HCT116 (cell line): ENCODE data around the gene PSMG3. TPM values are rescaled to one million over a fixed set of nuclear protein-coding genes. Genes with fewer than 3 reads are reported as not detected.

Source experiments
- ATAC-seq: fragments of 200-7000 bp; cut with Tn5 transposase; 2 replicates; pipeline ENCODE4 v1.9.1; 2020; ENCODE audit warnings: mild to moderate bottlenecking, moderate library complexity
- BruUV-seq: library from RNA; stranded (reverse); fragments of 400-500 nt; replicated peaks from 2 replicates; lab custom pipeline; 2021; lab: Mats Ljungman, UMichigan
- CTCF ChIA-PET: fragments of 300-600 bp; sonication (Branson Sonifier 250); formaldehyde crosslinking; loops from one replicate; lab custom pipeline; 2021; ENCODE audit warnings: antibody characterized with exemption; lab: Charles Lee
- POLR2A ChIA-PET: fragments of 300-600, 350-600 bp; sonication (Branson Sonifier 250); formaldehyde crosslinking; loops from one replicate; lab custom pipeline; 2021; ENCODE audit warnings: antibody characterized with exemption; lab: Charles Lee
- RAD21 ChIA-PET, 2 experiments: fragments of 300-600 bp; sonication (Branson Sonifier 250); formaldehyde crosslinking; loops; one replicate each; lab custom pipeline; 2023; ENCODE audit warnings: low total read pairs in 2 of 2; ENCODE audit not compliant: uncharacterized antibody in 2 of 2, unreplicated experiment in 2 of 2, low non-redundant PET in 1 of 2; lab: Charles Lee
- DNase-seq: peaks from one replicate; pipeline ENCODE4 v3.0.0-alpha.2; 2010; ENCODE audit warnings: low read depth, low spot score
- H2AFZ ChIP-seq: fragments of 200-600 bp; shearing (Covaris generic), sonication (generic); 2 replicates; pipeline ENCODE4 v1.6.1; 2017; ENCODE audit warnings: low read depth, mixed run types, mixed read lengths, antibody characterized with exemption, low read length; ENCODE audit not compliant: poor library complexity, severe bottlenecking
- H3K27ac ChIP-seq: 2 replicates; pipeline ENCODE4 v1.5.1; 2012; ENCODE audit warnings: low read depth, low read length
- H3K27me3 ChIP-seq: fragments of 200-600 bp; sonication (generic); 2 replicates; pipeline ENCODE4 v1.6.1; 2016; ENCODE audit warnings: mixed run types, low read length, mixed read lengths; ENCODE audit not compliant: insufficient read depth
- H3K36me3 ChIP-seq, 2 experiments: fragments of 200-500 bp in 1 of 2; fragments of 200-600 bp in 1 of 2; sonication (Bioruptor generic) in 1 of 2; sonication (generic) in 1 of 2; 2 replicates each; pipeline versions ENCODE4 v1.5.1 to v1.6.1; 2014 to 2016; ENCODE audit warnings: low read length in 2 of 2, inconsistent platforms in 1 of 2, mixed read lengths in 1 of 2, mixed run types in 1 of 2; ENCODE audit not compliant: insufficient read depth in 2 of 2, control insufficient read depth in 1 of 2
- H3K4me1 ChIP-seq, 2 experiments: fragments of 200-600 bp in 1 of 2; sonication (generic) in 1 of 2; 2 replicates each; pipeline versions ENCODE4 v1.5.1 to v1.6.1; 2012 to 2017; ENCODE audit warnings: low read length in 2 of 2, inconsistent platforms in 1 of 2, mild to moderate bottlenecking in 1 of 2, mixed read lengths in 1 of 2, mixed run types in 1 of 2, moderate library complexity in 1 of 2; ENCODE audit not compliant: insufficient read depth in 2 of 2, control insufficient read depth in 1 of 2
- H3K4me2 ChIP-seq: fragments of 200-600 bp; sonication (generic); 2 replicates; pipeline ENCODE4 v1.6.1; 2017; ENCODE audit warnings: mixed run types, low read length, mixed read lengths
- H3K4me3 ChIP-seq, 2 experiments: fragments of 200-600 bp in 1 of 2; sonication (generic) in 1 of 2; replicated peaks in 1 of 2; 2 replicates each; pipeline ENCODE4 v1.5.1; 2011 to 2016; ENCODE audit warnings: low read length in 2 of 2, control low read depth in 1 of 2, low read depth in 1 of 2, mild to moderate bottlenecking in 1 of 2, mixed read lengths in 1 of 2, mixed run types in 1 of 2
- H3K79me2 ChIP-seq: fragments of 200-600 bp; sonication (generic); 2 replicates; pipeline ENCODE4 v1.6.1; 2017; ENCODE audit warnings: mild to moderate bottlenecking, mixed run types, low read length, moderate library complexity, mixed read lengths; ENCODE audit not compliant: insufficient read depth
- H3K9ac ChIP-seq: fragments of 200-600 bp; sonication (generic); 2 replicates; pipeline ENCODE4 v1.6.1; 2016; ENCODE audit warnings: low read length, mixed read lengths
- H3K9me2 ChIP-seq: fragments of 200-600 bp; sonication (generic), shearing (Covaris generic); 2 replicates; pipeline ENCODE4 v1.6.1; 2017; ENCODE audit warnings: mixed run types, mild to moderate bottlenecking, moderate library complexity; ENCODE audit not compliant: insufficient read depth
- H3K9me3 ChIP-seq, 2 experiments: fragments of 200-500 bp in 1 of 2; fragments of 200-600 bp in 1 of 2; sonication (Bioruptor generic) in 1 of 2; sonication (generic) in 1 of 2; 2 replicates each; pipeline ENCODE4 v1.6.1; 2014 to 2017; ENCODE audit warnings: low read length in 2 of 2, mixed read lengths in 2 of 2, inconsistent platforms in 1 of 2, low read depth in 1 of 2, mild to moderate bottlenecking in 1 of 2, mixed run types in 1 of 2, moderate library complexity in 1 of 2; ENCODE audit not compliant: control insufficient read depth in 1 of 2, insufficient read depth in 1 of 2
- H4K20me1 ChIP-seq: fragments of 200-600 bp; sonication (generic), shearing (Covaris generic); 2 replicates; pipeline ENCODE4 v1.6.1; 2017; ENCODE audit warnings: mixed run types, mild to moderate bottlenecking, moderate library complexity; ENCODE audit not compliant: insufficient read depth
- ATF3 ChIP-seq: IDR thresholded peaks from 2 replicates; pipeline ENCODE4 v1.6.1; 2012
- CEBPB ChIP-seq: IDR thresholded peaks from 2 replicates; pipeline ENCODE4 v1.6.1; 2012; ENCODE audit warnings: low read depth
- ELF1 ChIP-seq: IDR thresholded peaks from 2 replicates; pipeline ENCODE4 v1.6.1; 2012; ENCODE audit warnings: low read depth, borderline replicate concordance
- EZH2 ChIP-seq: fragments of 200-600 bp; sonication (generic); IDR thresholded peaks from 2 replicates; pipeline ENCODE4 v1.6.1; 2017; ENCODE audit warnings: antibody characterized with exemption, mixed run types
- POLR2A ChIP-seq: IDR thresholded peaks from 2 replicates; pipeline ENCODE4 v1.7.0; 2011; ENCODE audit warnings: borderline replicate concordance; ENCODE audit not compliant: insufficient read depth, insufficient read length; ENCODE audit errors: extremely low read depth
- POLR2AphosphoS5 ChIP-seq: IDR thresholded peaks from 2 replicates; pipeline ENCODE4 v1.6.1; 2011; ENCODE audit warnings: mild to moderate bottlenecking, low read depth, low read length, moderate library complexity
- SP1 ChIP-seq: IDR thresholded peaks from 2 replicates; pipeline ENCODE4 v1.6.1; 2012; ENCODE audit warnings: low read depth
- SRF ChIP-seq: IDR thresholded peaks from 2 replicates; pipeline ENCODE4 v1.6.1; 2012; ENCODE audit warnings: low read depth
- intact Hi-C: fragments of 100-400 bp; cut with micrococcal nuclease; formaldehyde crosslinking; loops from 2 replicates; pipeline ENCODE4 v1.10.0; 2022
- total RNA-seq: library from RNA; stranded (reverse); gene quantifications from one replicate; pipeline ENCODE4 v1.2.1, GENCODE V29; 2021; ENCODE audit not compliant: unreplicated experiment
- TF ChIP-seq, protein P1 (sequence below): IDR thresholded peaks from 2 replicates; pipeline ENCODE4 v1.6.1; 2012
- TF ChIP-seq, protein P2 (sequence below): IDR thresholded peaks from 2 replicates; pipeline ENCODE4 v1.6.1; 2011; ENCODE audit warnings: mild to moderate bottlenecking, low read length, moderate library complexity; ENCODE audit not compliant: insufficient replicate concordance; ENCODE audit errors: extremely low read depth

PSMG3 gene
- total RNA-seq, 1 experiment from 2014 or later = 60.9 TPM

- Histone ChIP-seq H2AFZ (no peak overlapping the region), H3K9me3 (no peaks in the 10 kb centered on the region), H3K79me2 (peaks cover 9% of the 10 kb centered on the region; the same call in 1 of the 2 replicates), H3K4me2 (peak overlapping the region; percentile 98), H3K9me2 (no peaks in the 10 kb centered on the region), H3K27ac (peak overlapping the region; percentile 99), H3K9ac (peak overlapping the region; percentile 86), H3K36me3 (no peaks in the 10 kb centered on the region), H4K20me1 (no peaks in the 10 kb centered on the region), H3K27me3 (no peaks in the 10 kb centered on the region), H3K4me1 (peaks cover 32 to 51% of the 10 kb centered on the region in 2 experiments), H3K4me3 (peak overlapping the region; percentile 61 to 66)
- ChIA-PET POLR2A (interaction anchor here (1.8 kb wide), 1 partner anchor 11 kb away, joined by 4 read pairs; no protein-coding TSS in a partner anchor), RAD21 (no interaction called here), CTCF (interaction anchor here (2.7 kb wide), 1 partner anchor 48 kb away, joined by 31 read pairs; no protein-coding TSS in a partner anchor)
- no peak for DNase-seq
- TF ChIP-seq POLR2A (no peak), ATF3 (no peak), EZH2 (no peak), POLR2AphosphoS5 (no peak), ELF1 (no peak), SP1 (no peak), CEBPB (no peak), SRF (no peak)
- TF ChIP-seq, protein P1, sequence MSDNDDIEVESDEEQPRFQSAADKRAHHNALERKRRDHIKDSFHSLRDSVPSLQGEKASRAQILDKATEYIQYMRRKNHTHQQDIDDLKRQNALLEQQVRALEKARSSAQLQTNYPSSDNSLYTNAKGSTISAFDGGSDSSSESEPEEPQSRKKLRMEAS = no peak
- TF ChIP-seq, protein P2, sequence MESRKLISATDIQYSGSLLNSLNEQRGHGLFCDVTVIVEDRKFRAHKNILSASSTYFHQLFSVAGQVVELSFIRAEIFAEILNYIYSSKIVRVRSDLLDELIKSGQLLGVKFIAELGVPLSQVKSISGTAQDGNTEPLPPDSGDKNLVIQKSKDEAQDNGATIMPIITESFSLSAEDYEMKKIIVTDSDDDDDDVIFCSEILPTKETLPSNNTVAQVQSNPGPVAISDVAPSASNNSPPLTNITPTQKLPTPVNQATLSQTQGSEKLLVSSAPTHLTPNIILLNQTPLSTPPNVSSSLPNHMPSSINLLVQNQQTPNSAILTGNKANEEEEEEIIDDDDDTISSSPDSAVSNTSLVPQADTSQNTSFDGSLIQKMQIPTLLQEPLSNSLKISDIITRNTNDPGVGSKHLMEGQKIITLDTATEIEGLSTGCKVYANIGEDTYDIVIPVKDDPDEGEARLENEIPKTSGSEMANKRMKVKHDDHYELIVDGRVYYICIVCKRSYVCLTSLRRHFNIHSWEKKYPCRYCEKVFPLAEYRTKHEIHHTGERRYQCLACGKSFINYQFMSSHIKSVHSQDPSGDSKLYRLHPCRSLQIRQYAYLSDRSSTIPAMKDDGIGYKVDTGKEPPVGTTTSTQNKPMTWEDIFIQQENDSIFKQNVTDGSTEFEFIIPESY = no peak
- intact Hi-C loops = loop anchor here (2.0 kb wide), 1 partner anchor 136 kb away; no protein-coding TSS in a partner anchor
- no peak for ATAC-seq
- BruUV-seq = no TSS peak
Observed at GRCh38 chr7:1554333-1555045, 15.3 kb downstream of the PSMG3 start.
